ENCODE measurements around the gene SERTM2. TPM values are rescaled to one million over a fixed set of nuclear protein-coding genes. Genes with fewer than 3 reads are reported as not detected.

Gene SERTM2
- total RNA-seq, 1 experiment from 2014 or later = not detected

- TF ChIP-seq ZNF274 (IDR thresholded peaks at IDR 0.05; ENCODE audit: low read depth, low read length) (no peak), SP1 (IDR thresholded peaks at IDR 0.05; ENCODE audit: low read depth) (no peak), JUND (IDR thresholded peaks at IDR 0.05) (no peak), ZFX (IDR thresholded peaks at IDR 0.05) (no peak), CBX3 (IDR thresholded peaks at IDR 0.05; ENCODE audit: low read depth) (no peak), MAX (IDR thresholded peaks at IDR 0.05) (no peak), EZH2 (IDR thresholded peaks at IDR 0.05) (no peak), ZBTB33 (IDR thresholded peaks at IDR 0.05; ENCODE audit: extremely low read depth, insufficient replicate concordance, low read length) (no peak)
Observed at GRCh38 chrX:111470681-111471403, 40.6 kb upstream of the SERTM2 start (continued).

DNA sequence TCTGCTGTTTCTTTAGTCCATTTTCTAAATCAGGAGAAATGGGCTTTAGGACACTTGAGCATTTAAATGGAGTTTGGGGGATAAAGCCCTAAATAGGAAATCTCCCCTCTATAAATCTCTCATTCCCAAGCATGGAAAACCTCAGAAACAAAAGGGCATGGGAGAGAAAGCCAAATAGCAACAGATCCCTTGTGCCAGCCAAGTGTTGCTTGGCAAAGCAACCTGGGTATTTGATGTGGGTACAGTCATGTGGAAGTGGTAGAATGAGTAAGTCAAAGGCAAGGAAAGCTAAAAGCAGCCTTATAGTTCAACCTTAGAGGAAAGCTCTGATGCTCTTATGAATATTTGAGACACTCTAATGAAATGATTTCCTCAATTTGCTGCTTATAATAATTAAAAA is 29.5 kb upstream of the SERTM2 start:
- H3K9me3 ChIP-seq (ENCODE audit: control insufficient read depth in 1 of 2, insufficient read depth in 1 of 2, low read depth in 1 of 2, low read length in 2 of 2) = no peaks in the 10 kb centered on the region
- H3K4me2 ChIP-seq (ENCODE audit: low read length) = no peak overlapping the region
- ATAC-seq (no peak), DNase-seq (ENCODE audit: low read depth, low spot score) (no peak)
- no peak overlapping the region for H3K9ac ChIP-seq (ENCODE audit: low read length)
- no peaks in the 10 kb centered on the region for H3K36me3 ChIP-seq (ENCODE audit: control insufficient read depth in 1 of 2, insufficient read depth in 2 of 2, low read length in 2 of 2)
- ChIA-PET POLR2A (no interaction called here), CTCF (no interaction called here), RAD21 (ENCODE audit: low non-redundant PET in 1 of 2, low total read pairs in 2 of 2, uncharacterized antibody in 2 of 2, unreplicated experiment in 2 of 2) (no interaction called here)
- no peaks in the 10 kb centered on the region; the same call in 1 of the 2 replicates for H3K27me3 ChIP-seq (ENCODE audit: insufficient read depth, low read length)
- no peak overlapping the region for H3K4me3 ChIP-seq (replicated peaks in 1 of 2; ENCODE audit: low read depth in 1 of 2, low read length in 2 of 2)
- H3K79me2 ChIP-seq (ENCODE audit: insufficient read depth, low read length) = no peaks in the 10 kb centered on the region
- no peaks in the 10 kb centered on the region for H3K4me1 ChIP-seq (ENCODE audit: control insufficient read depth in 1 of 2, insufficient read depth in 2 of 2, low read length in 2 of 2)
- H3K27ac ChIP-seq (ENCODE audit: low read depth, low read length) = no peak overlapping the region
- TF ChIP-seq EGR1 (IDR thresholded peaks at IDR 0.05; ENCODE audit: low read depth) (no peak), MAX (IDR thresholded peaks at IDR 0.05) (no peak), REST (IDR thresholded peaks at IDR 0.05; ENCODE audit: low read depth) (no peak), EZH2 (IDR thresholded peaks at IDR 0.05) (no peak), ZNF274 (IDR thresholded peaks at IDR 0.05; ENCODE audit: low read depth, low read length) (no peak), TCF7L2 (IDR thresholded peaks at IDR 0.05; ENCODE audit: borderline replicate concordance, extremely low read depth, insufficient read depth, insufficient read length) (no peak), YY1 (IDR thresholded peaks at IDR 0.05; ENCODE audit: extremely low read depth, insufficient replicate concordance, low read depth, low read length) (no peak), FOSL1 (IDR thresholded peaks at IDR 0.05; ENCODE audit: low read depth) (no peak), SRF (IDR thresholded peaks at IDR 0.05; ENCODE audit: low read depth) (no peak), ATF3 (IDR thresholded peaks at IDR 0.05) (no peak), ELF1 (IDR thresholded peaks at IDR 0.05; ENCODE audit: borderline replicate concordance, low read depth) (no peak), ZBTB33 (IDR thresholded peaks at IDR 0.05; ENCODE audit: extremely low read depth, insufficient replicate concordance, low read length) (no peak), ZFX (IDR thresholded peaks at IDR 0.05) (no peak)
- no peaks in the 10 kb centered on the region for H4K20me1 ChIP-seq (ENCODE audit: insufficient read depth)
- BruUV-seq (replicated peaks) = no TSS peak
- H3K9me2 ChIP-seq (ENCODE audit: insufficient read depth) = no peaks in the 10 kb centered on the region
- no peak overlapping the region for H2AFZ ChIP-seq (ENCODE audit: low read depth, low read length, poor library complexity, severe bottlenecking)
- intact Hi-C loops (cut with micrococcal nuclease) = no loop called here

Measured in HCT116 (cell line).